Hepatocyte (in vitro differentiated cells): Measurements from ENCODE around the gene VAC14. TPM values are rescaled to one million over a fixed set of nuclear protein-coding genes. Genes with fewer than 3 reads are reported as not detected.

Experiments
- DNase-seq: peaks from one replicate; pipeline ENCODE4 v3.0.0-alpha.2; 2016; ENCODE audit warnings: low spot score
- H2AFZ ChIP-seq: fragments of 200-600 bp; sonication (generic); 2 replicates; pipeline ENCODE4 v1.6.0; 2016; ENCODE audit warnings: antibody characterized with exemption, mild to moderate bottlenecking
- H3K27ac ChIP-seq: fragments of 200-600 bp; sonication (generic); 2 replicates; pipeline ENCODE4 v1.5.1; 2016; ENCODE audit warnings: mild to moderate bottlenecking
- H3K27me3 ChIP-seq: fragments of 200-600 bp; sonication (generic); 2 replicates; pipeline ENCODE4 v1.6.1; 2016
- H3K36me3 ChIP-seq: fragments of 200-600 bp; sonication (generic); replicated peaks from 2 replicates; pipeline ENCODE4 v1.5.1; 2016; ENCODE audit warnings: low read depth; ENCODE audit not compliant: insufficient read depth
- H3K4me1 ChIP-seq: fragments of 200-600 bp; sonication (generic); 2 replicates; pipeline ENCODE4 v1.5.1; 2016; ENCODE audit warnings: mild to moderate bottlenecking, moderate library complexity; ENCODE audit not compliant: insufficient read depth
- H3K4me2 ChIP-seq: fragments of 200-600 bp; sonication (generic); 2 replicates; pipeline ENCODE4 v1.6.0; 2016
- H3K4me3 ChIP-seq: fragments of 200-600 bp; sonication (generic); 2 replicates; pipeline ENCODE4 v1.5.1; 2016; ENCODE audit warnings: mild to moderate bottlenecking
- H3K79me2 ChIP-seq: fragments of 200-600 bp; sonication (generic); 2 replicates; pipeline ENCODE4 v1.6.0; 2017; ENCODE audit warnings: mild to moderate bottlenecking
- H3K9me2 ChIP-seq: fragments of 200-600 bp; sonication (generic); replicated peaks from 2 replicates; pipeline ENCODE4 v1.6.0; 2017; ENCODE audit warnings: mild to moderate bottlenecking; ENCODE audit not compliant: insufficient read depth
- H3K9me3 ChIP-seq: fragments of 200-600 bp; sonication (generic); 2 replicates; pipeline ENCODE4 v1.5.1; 2016; ENCODE audit warnings: low read depth, mild to moderate bottlenecking
- H4K20me1 ChIP-seq: fragments of 200-600 bp; sonication (generic); 2 replicates; pipeline ENCODE4 v1.6.0; 2016; ENCODE audit warnings: mild to moderate bottlenecking; ENCODE audit not compliant: insufficient read depth, poor library complexity, severe bottlenecking
- CTCF ChIP-seq: fragments of 200-600 bp; sonication (generic); IDR thresholded peaks from 2 replicates; pipeline ENCODE4 v1.5.1; 2016; ENCODE audit warnings: antibody characterized with exemption, mild to moderate bottlenecking; ENCODE audit not compliant: poor library complexity
- EZH2 ChIP-seq: fragments of 200-600 bp; sonication (generic); IDR thresholded peaks from 2 replicates; pipeline ENCODE4 v1.6.1; 2016; ENCODE audit warnings: antibody characterized with exemption, mild to moderate bottlenecking, borderline replicate concordance
- EZH2phosphoT487 ChIP-seq: fragments of 200-600 bp; sonication (generic); IDR thresholded peaks from one replicate; pipeline ENCODE4 v1.6.1; 2018; ENCODE audit warnings: antibody characterized with exemption, mild to moderate bottlenecking, low read depth, moderate library complexity; ENCODE audit not compliant: unreplicated experiment, severe bottlenecking
- WGBS: methylation state at CpG from one replicate; pipeline ENCODE4 v1.1.6; 2016; ENCODE audit warnings: low lambda C conversion rate; ENCODE audit errors: missing lambda C conversion rate; 5-methylcytosine and 5-hydroxymethylcytosine counted together
- polyA plus RNA-seq: library from polyadenylated mRNA; unstranded; fragments of >200 nt; fragmentation: Nextera tagmentation; extraction: Ambion mirVana; gene quantifications from 2 replicates; pipeline ENCODE4 v1.2.1, GENCODE V29; 2016
- total RNA-seq: library from RNA; depleted of rRNA; stranded (reverse); fragments of >200 nt; gene quantifications from 2 replicates; pipeline ENCODE4 v1.2.3, GENCODE V29; 2014

VAC14 gene
- total and polyA plus RNA-seq, 2 experiments from 2014 or later: 35.8 to 49.4 TPM

DNA sequence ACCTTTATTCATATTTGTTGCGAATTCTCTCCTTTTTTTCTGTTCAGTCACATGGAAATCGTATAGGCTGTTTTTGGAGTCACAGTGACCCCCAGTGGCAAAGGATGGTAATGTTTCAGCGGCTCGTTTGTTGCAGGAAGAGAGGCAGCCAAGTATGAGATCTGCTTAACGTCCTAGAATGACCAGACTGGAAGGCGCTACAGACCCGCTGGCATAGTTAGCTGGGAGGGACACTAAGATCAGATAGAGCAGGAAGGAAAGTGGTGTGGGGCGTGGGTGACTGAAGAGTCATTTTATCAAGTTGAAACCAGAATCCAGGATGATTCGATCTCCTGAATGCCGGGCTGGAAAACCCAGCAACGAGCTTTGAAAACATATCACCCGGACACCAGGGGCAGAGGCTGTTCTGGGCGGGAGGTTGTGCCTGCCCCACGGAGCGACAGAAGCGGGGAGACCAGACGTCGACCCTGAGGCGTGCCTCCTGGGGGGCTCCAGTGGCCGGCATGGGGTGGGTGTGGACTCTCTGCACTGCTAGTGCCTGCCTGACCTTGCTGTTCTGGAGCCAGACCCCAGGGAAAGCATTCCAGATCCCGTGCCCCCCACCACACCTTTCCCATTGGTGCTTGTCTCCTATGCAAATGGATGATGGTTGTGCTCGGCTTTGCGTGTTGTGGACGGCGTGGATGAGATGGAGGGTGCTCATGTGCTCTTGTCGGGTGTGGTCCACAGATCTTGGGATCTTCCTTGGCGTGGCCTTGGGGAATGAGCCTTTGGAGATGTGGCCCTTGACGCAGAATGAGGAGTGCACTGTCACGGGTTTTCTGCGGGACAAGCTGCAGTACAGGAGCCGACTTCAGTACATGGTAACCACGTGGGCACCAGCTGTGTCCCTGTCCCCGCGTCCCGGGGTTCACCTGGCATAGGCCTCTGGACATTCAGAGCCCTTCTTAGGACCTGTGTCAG lies 146.9 kb downstream of the VAC14 start:
- H4K20me1 ChIP-seq: no peaks in the 10 kb centered on the region
- WGBS: 55% methylated on average over 35 of the region's 35 CpGs
- no peaks in the 10 kb centered on the region for H3K79me2 ChIP-seq
- no peaks in the 10 kb centered on the region for H3K9me2 ChIP-seq
- H2AFZ ChIP-seq: no peak overlapping the region
- no peaks in the 10 kb centered on the region for H3K27me3 ChIP-seq
- peak overlapping the region; percentile 53 for H3K4me2 ChIP-seq
- no peak overlapping the region for H3K4me3 ChIP-seq
- peak; percentile 84 for DNase-seq
- no peaks in the 10 kb centered on the region for H3K36me3 ChIP-seq
- H3K27ac ChIP-seq: no peak overlapping the region
- no peaks in the 10 kb centered on the region for H3K9me3 ChIP-seq
- H3K4me1 ChIP-seq: no peaks in the 10 kb centered on the region
- peak; percentile 92 for TF ChIP-seq CTCF
- no peak for TF ChIP-seq EZH2

- H2AFZ ChIP-seq: no peak overlapping the region
Observed at GRCh38 chr16:70653406-70653805, 147.6 kb downstream of the VAC14 start.

DNA sequence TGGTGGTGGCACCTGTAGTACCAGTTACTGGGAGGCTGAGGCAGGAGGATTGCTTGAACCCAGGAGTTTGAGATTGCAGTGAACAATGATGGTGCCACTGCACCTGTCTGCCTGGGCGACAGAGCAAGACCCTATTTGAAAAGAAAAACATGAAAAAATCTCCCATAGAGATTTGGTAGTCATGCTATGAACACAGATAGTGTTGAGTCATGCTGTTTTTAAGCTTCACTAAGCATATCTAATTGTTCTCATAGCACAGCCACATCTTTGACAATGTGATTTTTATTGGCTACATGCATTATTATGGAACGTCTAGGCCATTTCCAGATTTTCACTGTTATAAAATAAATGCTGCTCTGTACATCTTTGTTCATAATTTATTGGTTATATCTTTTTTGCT lies 148.6 kb downstream of the VAC14 start:
- H3K27me3 ChIP-seq: no peaks in the 10 kb centered on the region
- H4K20me1 ChIP-seq: no peaks in the 10 kb centered on the region
- H3K4me2 ChIP-seq: no peak overlapping the region
- no peaks in the 10 kb centered on the region for H3K79me2 ChIP-seq
- H3K4me3 ChIP-seq: no peak overlapping the region
- H3K9me3 ChIP-seq: no peaks in the 10 kb centered on the region
- H3K9me2 ChIP-seq: no peaks in the 10 kb centered on the region
- WGBS: 80% methylated on average over 2 of the region's 2 CpGs
- H3K36me3 ChIP-seq: no peaks in the 10 kb centered on the region
- no peak overlapping the region for H3K27ac ChIP-seq
- no peak for DNase-seq
- no peaks in the 10 kb centered on the region for H3K4me1 ChIP-seq
- no peak overlapping the region for H2AFZ ChIP-seq
- no peak for TF ChIP-seq EZH2
- TF ChIP-seq CTCF: no peak
- TF ChIP-seq EZH2phosphoT487: no peak

More at GRCh38 chr16:70653406-70653805, 147.6 kb downstream of the VAC14 start:
- no peak overlapping the region for H3K4me3 ChIP-seq
- TF ChIP-seq EZH2 (no peak), CTCF (no peak), EZH2phosphoT487 (no peak)
- H3K4me2 ChIP-seq: no peak overlapping the region
- DNase-seq: no peak
- H3K27ac ChIP-seq: no peak overlapping the region
- no peaks in the 10 kb centered on the region for H3K27me3 ChIP-seq
- H3K9me3 ChIP-seq: no peaks in the 10 kb centered on the region
- H3K9me2 ChIP-seq: no peaks in the 10 kb centered on the region
- H3K36me3 ChIP-seq: no peaks in the 10 kb centered on the region
- WGBS: 98% methylated on average over 4 of the region's 4 CpGs
- no peaks in the 10 kb centered on the region for H3K79me2 ChIP-seq
- H3K4me1 ChIP-seq: no peaks in the 10 kb centered on the region
- H4K20me1 ChIP-seq: no peaks in the 10 kb centered on the region
